Endodermal cell (in vitro differentiated cells): ENCODE measurements around the gene TLX2. TPM values are rescaled to one million over a fixed set of nuclear protein-coding genes. Genes with fewer than 3 reads are reported as not detected.
A peak's percentile ranks its signal among the peaks of the same experiment; 100 is the strongest.

ENCODE experiments used
- DNase-seq: peaks from one replicate; pipeline ENCODE4 v3.0.0-alpha.2; 2017
- H3K27ac ChIP-seq: 2 replicates; pipeline ENCODE4 v1.5.1; 2013; ENCODE audit warnings: mild to moderate bottlenecking, low read depth, low read length, moderate library complexity
- H3K27me3 ChIP-seq: 2 replicates; pipeline ENCODE4 v1.6.1; 2013; ENCODE audit warnings: mild to moderate bottlenecking, low read length, moderate library complexity; ENCODE audit not compliant: insufficient read depth, control insufficient read depth, poor library complexity, severe bottlenecking
- H3K36me3 ChIP-seq: 2 replicates; pipeline ENCODE4 v1.7.0; 2013; ENCODE audit warnings: mild to moderate bottlenecking, low read length, moderate library complexity; ENCODE audit not compliant: control insufficient read depth, insufficient read depth
- H3K4me1 ChIP-seq: one replicate; pipeline ENCODE4 v1.7.0; 2013; ENCODE audit warnings: low read length; ENCODE audit not compliant: control insufficient read depth, insufficient read depth
- H3K4me3 ChIP-seq: 2 replicates; pipeline ENCODE4 v1.5.1; 2013; ENCODE audit warnings: mild to moderate bottlenecking, low read length, moderate library complexity
- H3K9ac ChIP-seq: 2 replicates; pipeline ENCODE4 v1.6.1; 2013; ENCODE audit warnings: mild to moderate bottlenecking, low read length, moderate library complexity; ENCODE audit not compliant: poor library complexity, severe bottlenecking; ENCODE audit errors: extremely low read depth
- H3K9me3 ChIP-seq: 2 replicates; pipeline ENCODE4 v1.6.1; 2013; ENCODE audit warnings: mild to moderate bottlenecking, low read length, moderate library complexity; ENCODE audit not compliant: control insufficient read depth
- H3K27ac Mint-ChIP-seq: 2 replicates; pipeline ENCODE4 v1.8.0; 2020; ENCODE audit warnings: mixed read lengths
- H3K27me3 Mint-ChIP-seq: 2 replicates; pipeline ENCODE4 v1.8.0; 2021; ENCODE audit warnings: mild to moderate bottlenecking, mixed read lengths; ENCODE audit not compliant: insufficient read depth
- H3K36me3 Mint-ChIP-seq: 2 replicates; pipeline ENCODE4 v1.8.0; 2020; ENCODE audit warnings: low read depth, mixed read lengths
- H3K4me1 Mint-ChIP-seq: 2 replicates; pipeline ENCODE4 v1.8.0; 2020; ENCODE audit warnings: mixed read lengths
- H3K4me3 Mint-ChIP-seq: 2 replicates; pipeline ENCODE4 v1.8.0; 2020; ENCODE audit warnings: mild to moderate bottlenecking, moderate library complexity, mixed read lengths
- H3K9me3 Mint-ChIP-seq: 2 replicates; pipeline ENCODE4 v1.8.0; 2020; ENCODE audit warnings: mild to moderate bottlenecking, mixed read lengths
- WGBS, 2 experiments: methylation state at CpG; one replicate each; pipeline versions ENCODE4 v1.1.5 to v1.1.7; 2013; ENCODE audit warnings: missing lambda C conversion rate in 2 of 2, mixed read lengths in 1 of 2; ENCODE audit not compliant: insufficient coverage in 1 of 2, insufficient read length in 1 of 2; 5-methylcytosine and 5-hydroxymethylcytosine counted together
- total RNA-seq, 2 donors: library from RNA; stranded (reverse); fragmentation: NEBNext Ultra II Directional in 1 of 2; extraction: Animal tissue kit (Norgen Biotek cat#: 25700) in 1 of 2; gene quantifications; 2 replicates in 1 of 2; 3 replicates in 1 of 2; pipeline ENCODE4 v1.2.1, GENCODE V29; 2021
- TF ChIP-seq, protein P1 (sequence below): fragments of 200-600 bp; sonication (generic); conservative IDR thresholded peaks from 2 replicates; pipeline ENCODE4 v1.5.0; 2021; ENCODE audit warnings: antibody characterized with exemption, mild to moderate bottlenecking

The TLX2 gene
- total RNA-seq, 2 donors from 2014 or later = 0.22 to 0.27 TPM

DNA sequence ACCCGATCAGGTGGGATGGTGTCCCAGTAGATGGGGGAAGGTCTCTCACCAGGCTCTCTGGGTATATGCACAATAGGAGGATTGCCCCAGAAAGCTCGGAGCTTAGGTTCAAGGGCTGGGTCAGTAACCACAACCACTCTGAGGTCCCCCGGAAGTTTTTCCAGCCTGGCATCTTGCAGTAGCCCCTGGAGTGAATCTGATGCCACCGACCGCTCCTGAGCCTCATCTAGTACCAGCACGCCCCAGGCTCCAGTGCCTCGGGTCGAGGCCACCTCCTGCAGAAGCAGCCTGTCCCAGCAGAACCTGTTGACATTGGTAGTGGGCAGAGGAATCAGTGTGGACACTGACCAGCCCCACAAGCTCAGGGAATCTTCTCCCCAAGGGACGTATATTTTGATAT, 9.8 kb downstream of the TLX2 start:
- Mint-ChIP-seq H3K9me3 (no peaks in the 10 kb centered on the region), H3K4me1 (peaks cover 4% of the 10 kb centered on the region), H3K36me3 (peaks cover 21% of the 10 kb centered on the region), H3K4me3 (no peak overlapping the region), H3K27ac (no peak overlapping the region), H3K27me3 (peaks cover 51% of the 10 kb centered on the region)
- H3K27me3 ChIP-seq = peaks cover 52% of the 10 kb centered on the region
- H3K36me3 ChIP-seq = peaks cover 26% of the 10 kb centered on the region
- WGBS, 2 experiments = 89 to 98% methylated on average over 6 to 9 of the region's 9 CpGs
- no peak overlapping the region for H3K9ac ChIP-seq
- no peaks in the 10 kb centered on the region for H3K9me3 ChIP-seq
- no peak overlapping the region for H3K27ac ChIP-seq
- H3K4me3 ChIP-seq = no peak overlapping the region
- no peaks in the 10 kb centered on the region for H3K4me1 ChIP-seq
- TF ChIP-seq, protein P1, sequence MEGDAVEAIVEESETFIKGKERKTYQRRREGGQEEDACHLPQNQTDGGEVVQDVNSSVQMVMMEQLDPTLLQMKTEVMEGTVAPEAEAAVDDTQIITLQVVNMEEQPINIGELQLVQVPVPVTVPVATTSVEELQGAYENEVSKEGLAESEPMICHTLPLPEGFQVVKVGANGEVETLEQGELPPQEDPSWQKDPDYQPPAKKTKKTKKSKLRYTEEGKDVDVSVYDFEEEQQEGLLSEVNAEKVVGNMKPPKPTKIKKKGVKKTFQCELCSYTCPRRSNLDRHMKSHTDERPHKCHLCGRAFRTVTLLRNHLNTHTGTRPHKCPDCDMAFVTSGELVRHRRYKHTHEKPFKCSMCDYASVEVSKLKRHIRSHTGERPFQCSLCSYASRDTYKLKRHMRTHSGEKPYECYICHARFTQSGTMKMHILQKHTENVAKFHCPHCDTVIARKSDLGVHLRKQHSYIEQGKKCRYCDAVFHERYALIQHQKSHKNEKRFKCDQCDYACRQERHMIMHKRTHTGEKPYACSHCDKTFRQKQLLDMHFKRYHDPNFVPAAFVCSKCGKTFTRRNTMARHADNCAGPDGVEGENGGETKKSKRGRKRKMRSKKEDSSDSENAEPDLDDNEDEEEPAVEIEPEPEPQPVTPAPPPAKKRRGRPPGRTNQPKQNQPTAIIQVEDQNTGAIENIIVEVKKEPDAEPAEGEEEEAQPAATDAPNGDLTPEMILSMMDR = no peak
- DNase-seq = no peak

DNA sequence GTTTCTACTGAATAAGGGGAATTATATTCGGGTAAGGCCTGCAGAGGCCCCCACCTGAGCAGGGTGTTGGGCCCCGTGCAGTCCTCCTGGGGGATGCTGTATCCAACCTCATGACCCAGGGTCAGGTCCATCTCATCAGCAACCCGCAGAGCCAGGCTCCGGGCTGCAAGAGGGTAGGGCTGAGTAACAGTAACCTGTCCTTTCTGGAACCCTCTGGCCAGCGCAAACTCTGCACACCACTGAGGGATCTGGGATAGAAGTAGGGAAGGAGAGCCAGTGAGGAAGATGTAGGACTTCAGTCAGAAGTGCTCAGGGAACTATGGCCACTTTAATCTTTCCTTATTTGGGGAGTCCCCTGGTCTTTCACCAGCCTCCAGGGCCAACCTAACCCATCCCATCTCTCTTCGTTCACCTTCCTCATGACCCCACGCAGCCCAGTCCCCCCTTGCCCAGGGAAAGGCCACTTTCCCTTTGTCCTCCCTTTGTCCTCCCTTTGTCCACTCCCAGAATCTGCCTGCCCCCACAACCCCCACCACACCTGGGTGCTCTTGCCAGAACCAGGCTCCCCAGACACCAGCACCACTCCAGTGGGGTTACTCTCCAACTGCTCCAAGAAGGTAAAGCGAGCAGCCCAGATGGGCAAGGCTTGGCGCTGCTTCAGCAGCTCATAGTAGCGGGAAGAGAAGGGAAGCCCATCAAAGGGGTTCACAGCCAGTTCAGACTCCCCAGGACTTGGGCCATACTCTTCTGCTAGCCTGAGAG, 10.9 kb downstream of the TLX2 start:
- H3K4me1 Mint-ChIP-seq = peaks cover 4% of the 10 kb centered on the region
- TF ChIP-seq, protein P1 = no peak
- H3K36me3 Mint-ChIP-seq = peaks cover 21% of the 10 kb centered on the region
- Histone ChIP-seq H3K9ac (no peak overlapping the region), H3K27ac (no peak overlapping the region), H3K4me1 (no peaks in the 10 kb centered on the region), H3K4me3 (no peak overlapping the region), H3K27me3 (peaks cover 41% of the 10 kb centered on the region), H3K9me3 (no peaks in the 10 kb centered on the region), H3K36me3 (peaks cover 26% of the 10 kb centered on the region)
- WGBS, 2 experiments = 94% methylated on average over 5 to 10 of the region's 10 CpGs
- H3K4me3 Mint-ChIP-seq = no peak overlapping the region
- H3K27ac Mint-ChIP-seq = no peak overlapping the region
- peaks cover 39% of the 10 kb centered on the region for H3K27me3 Mint-ChIP-seq
- DNase-seq = no peak
- no peaks in the 10 kb centered on the region for H3K9me3 Mint-ChIP-seq

DNA sequence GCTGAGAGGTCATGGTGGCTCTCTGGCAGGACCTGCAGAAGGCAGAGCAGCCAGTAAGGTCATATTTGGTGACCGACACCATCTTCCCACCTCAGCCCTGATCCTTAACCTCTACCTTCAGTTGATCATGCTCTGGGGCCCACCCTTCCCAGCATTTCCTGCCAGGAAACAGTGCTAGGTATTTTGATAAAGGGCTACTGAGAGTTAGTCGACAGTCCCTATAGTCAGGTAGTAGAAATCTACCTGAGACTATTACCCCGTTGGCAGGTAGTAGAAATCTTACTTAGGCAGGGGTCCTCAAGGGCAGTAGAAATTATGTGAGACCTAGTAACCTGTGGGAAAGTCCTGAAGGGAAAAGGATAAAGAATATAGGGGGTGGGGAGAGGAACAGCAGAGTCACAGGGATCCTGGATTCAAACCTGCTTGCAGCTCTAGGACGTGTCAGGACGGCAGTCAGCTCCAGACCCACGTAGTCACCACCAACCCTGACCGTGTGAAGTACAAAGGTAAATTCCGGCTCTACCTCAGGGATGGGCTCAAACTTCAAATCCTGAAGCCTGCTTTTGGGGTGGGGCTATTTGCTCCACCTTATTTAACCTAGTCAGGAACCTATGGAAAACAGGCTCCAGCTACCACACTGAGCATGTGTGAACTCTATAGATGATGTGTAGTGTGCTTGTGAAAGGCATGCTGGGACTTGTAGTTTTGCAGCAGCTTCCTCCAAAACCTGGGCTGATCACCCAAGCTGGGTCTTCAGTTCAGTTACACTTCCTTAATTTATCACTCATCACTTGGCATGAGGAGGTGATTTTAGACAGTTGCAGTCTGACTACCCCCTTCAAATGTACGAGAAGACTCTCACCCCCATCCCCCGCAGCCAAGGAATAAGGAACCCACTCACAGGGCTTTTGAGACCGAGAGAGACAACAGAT, 11.7 kb downstream of the TLX2 start, which contains the start of gene DQX1:
Gene DQX1 (minus strand): TSS at position 515 of the 932 bp plus-strand sequence. CDS start 502 bp downstream, at position 13.
- H3K4me1 ChIP-seq = no peaks in the 10 kb centered on the region
- peaks cover 32% of the 10 kb centered on the region for H3K27me3 ChIP-seq
- H3K27ac ChIP-seq = no peak within 1 kb of the TSS
- no peaks in the 10 kb centered on the region for H3K9me3 Mint-ChIP-seq
- no peak within 1 kb of the TSS for H3K27ac Mint-ChIP-seq
- H3K4me3 ChIP-seq = no peak within 1 kb of the TSS
- TF ChIP-seq, protein P1 = no peak
- no peaks in the 10 kb centered on the region for H3K9me3 ChIP-seq
- peaks cover 24% of the 10 kb centered on the region for H3K36me3 Mint-ChIP-seq
- no peak within 1 kb of the TSS for H3K9ac ChIP-seq
- H3K4me1 Mint-ChIP-seq = peaks cover 7% of the 10 kb centered on the region
- H3K27me3 Mint-ChIP-seq = peaks cover 31% of the 10 kb centered on the region
- H3K36me3 ChIP-seq = peaks cover 26% of the 10 kb centered on the region
- H3K4me3 Mint-ChIP-seq = no peak within 1 kb of the TSS
- 94 to 96% methylated on average over 8 to 11 of the region's 11 CpGs for WGBS, 2 experiments
- DNase-seq = peak; percentile 81
